ENCODE data around the gene GNB1L.

- TF ChIP-seq CTCF (IDR thresholded peaks at IDR 0.05) = no peak
- no peak for TF ChIP-seq POLR2A (IDR thresholded peaks at IDR 0.05)
- TF ChIP-seq POLR2AphosphoS5 (IDR thresholded peaks at IDR 0.05) = no peak
- no peak for TF ChIP-seq EP300 (IDR thresholded peaks at IDR 0.05)
These were observed 33.0 kb downstream of the GNB1L start for GRCh38 chr22:19821523-19822300.

Measured in gastroesophageal sphincter (tissue), 3 donors.